Keratinocyte (primary cell): ENCODE results near the gene MN1. TPM values are rescaled to one million over a fixed set of nuclear protein-coding genes. Genes with fewer than 3 reads are reported as not detected.

Experiments used
- DNase-seq: peaks from one replicate; pipeline ENCODE4 v3.0.0-alpha.2; 2011; ENCODE audit warnings: low read depth, missing footprints, low spot score
- FAIRE-seq: peaks from 2 replicates; lab custom pipeline; 2011; peaks lifted over from hg19 to GRCh38; lab: Jason Lieb, UNC
- H2AFZ ChIP-seq: 2 replicates; pipeline ENCODE4 v1.6.0; 2012; ENCODE audit warnings: low read length, control low read depth, inconsistent platforms; ENCODE audit not compliant: control insufficient read depth
- H3K27ac ChIP-seq: 2 replicates; pipeline ENCODE4 v1.5.1; 2011; ENCODE audit warnings: low read length; ENCODE audit not compliant: control insufficient read depth, insufficient read depth
- H3K27me3 ChIP-seq: 3 replicates; pipeline ENCODE4 v1.6.0; 2011; ENCODE audit warnings: low read length; ENCODE audit not compliant: control insufficient read depth, insufficient read depth; ENCODE audit errors: extremely low read depth
- H3K36me3 ChIP-seq, 2 experiments: 2 replicates in 1 of 2; 3 replicates in 1 of 2; pipeline ENCODE4 v1.5.1; 2011; ENCODE audit warnings: low read length in 2 of 2, mild to moderate bottlenecking in 1 of 2; ENCODE audit not compliant: control insufficient read depth in 2 of 2, insufficient read depth in 2 of 2; ENCODE audit errors: extremely low read depth in 1 of 2
- H3K4me1 ChIP-seq: 3 replicates; pipeline ENCODE4 v1.5.1; 2011; ENCODE audit warnings: low read length; ENCODE audit not compliant: control insufficient read depth, insufficient read depth; ENCODE audit errors: extremely low read depth
- H3K4me2 ChIP-seq: 3 replicates; pipeline ENCODE4 v1.6.0; 2011; ENCODE audit warnings: low read depth, low read length; ENCODE audit not compliant: control insufficient read depth, insufficient read depth; ENCODE audit errors: extremely low read depth
- H3K4me3 ChIP-seq, 3 experiments: fragments of 200-600 bp in 1 of 3; sonication (generic) in 1 of 3; 2 replicates in 2 of 3; 3 replicates in 1 of 3; pipeline ENCODE4 v1.5.1; 2011 to 2016; ENCODE audit warnings: low read length in 3 of 3, mild to moderate bottlenecking in 3 of 3, control low read depth in 2 of 3, inconsistent platforms in 1 of 3, low read depth in 1 of 3, mixed read lengths in 1 of 3, mixed run types in 1 of 3, moderate library complexity in 1 of 3; ENCODE audit not compliant: control insufficient read depth in 2 of 3, insufficient read depth in 2 of 3; ENCODE audit errors: extremely low read depth in 1 of 3
- H3K79me2 ChIP-seq: 2 replicates; pipeline ENCODE4 v1.6.0; 2012; ENCODE audit warnings: low read length; ENCODE audit not compliant: control insufficient read depth, insufficient read depth
- H3K9ac ChIP-seq: 3 replicates; pipeline ENCODE4 v1.6.0; 2011; ENCODE audit warnings: low read length; ENCODE audit not compliant: control insufficient read depth, insufficient read depth; ENCODE audit errors: extremely low read depth
- H3K9me1 ChIP-seq: 3 replicates; pipeline ENCODE4 v1.6.0; 2011; ENCODE audit warnings: low read length; ENCODE audit not compliant: control insufficient read depth, insufficient read depth; ENCODE audit errors: extremely low read depth
- H3K9me3 ChIP-seq: 2 replicates; pipeline ENCODE4 v1.5.1; 2012; ENCODE audit warnings: low read depth, low read length; ENCODE audit not compliant: control insufficient read depth
- H4K20me1 ChIP-seq: 3 replicates; pipeline ENCODE4 v1.6.0; 2011; ENCODE audit warnings: low read length; ENCODE audit not compliant: control insufficient read depth, insufficient read depth; ENCODE audit errors: extremely low read depth
- EZH2 ChIP-seq: IDR thresholded peaks from one replicate; pipeline ENCODE4 v1.6.1; 2012; ENCODE audit warnings: inconsistent platforms, mild to moderate bottlenecking, low read length, moderate library complexity
- dilution Hi-C: fragments of 300-500 bp; cut with MboI; formaldehyde crosslinking; loops from one replicate; pipeline ENCODE4 v1.7.0; 2020; ENCODE audit warnings: low sequenced_read_pairs; ENCODE audit not compliant: extremely low pct_ligation_motif_present
- polyA plus RNA-seq, 5 experiments: library from polyadenylated mRNA; depleted of rRNA in 3 of 5; stranded (reverse) in 3 of 5; stranded (forward) in 1 of 5; unstranded in 1 of 5; fragments of >200 nt; gene quantifications; 1 replicate in 1 of 5; 2 replicates in 3 of 5; 3 replicates in 1 of 5; pipeline versions ENCODE4 v1.2.1 to v1.2.3, GENCODE V29; 2011 to 2012; ENCODE audit warnings: missing spikeins in 2 of 5, low read depth in 1 of 5, low replicate concordance in 1 of 5
- TF ChIP-seq, protein P1 (sequence below), 3 experiments: IDR thresholded peaks in 1 of 3; conservative IDR thresholded peaks in 1 of 3; optimal IDR thresholded peaks in 1 of 3; 2 replicates in 2 of 3; 3 replicates in 1 of 3; pipeline versions ENCODE3 to v1.5.1; 2011; ENCODE audit warnings: low read length in 3 of 3, mild to moderate bottlenecking in 3 of 3, moderate library complexity in 2 of 3, control low read depth in 1 of 3, inconsistent platforms in 1 of 3; ENCODE audit not compliant: insufficient read depth in 2 of 3; ENCODE audit errors: extremely low read depth in 1 of 3

MN1 gene
- polyA plus RNA-seq, 1 donor (not counting 4 experiments of a cell fraction or from before 2014, with no cell fraction given), result 2.2 TPM

DNA sequence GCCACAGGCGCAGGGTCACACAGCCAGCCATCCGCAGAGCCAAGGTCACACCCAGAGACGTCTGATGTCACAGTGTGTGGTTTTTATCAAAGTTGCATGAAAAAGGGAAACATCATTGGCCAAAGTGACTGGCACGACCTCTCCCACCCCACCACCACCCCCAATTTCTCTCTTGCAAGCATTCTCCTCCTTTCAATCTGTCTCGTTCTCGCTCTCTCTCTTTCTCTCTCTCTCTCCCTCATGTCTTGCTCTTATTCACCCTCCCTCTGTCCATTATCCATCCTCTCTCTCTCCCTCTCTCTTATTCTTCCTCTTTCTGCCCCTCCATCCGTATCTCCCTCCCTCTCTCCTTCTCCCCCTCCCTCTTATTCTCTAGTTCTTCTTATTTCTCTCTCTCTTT is 40.6 kb downstream of the MN1 start:
- H3K27ac ChIP-seq, result no peak overlapping the region
- TF ChIP-seq, protein P1, sequence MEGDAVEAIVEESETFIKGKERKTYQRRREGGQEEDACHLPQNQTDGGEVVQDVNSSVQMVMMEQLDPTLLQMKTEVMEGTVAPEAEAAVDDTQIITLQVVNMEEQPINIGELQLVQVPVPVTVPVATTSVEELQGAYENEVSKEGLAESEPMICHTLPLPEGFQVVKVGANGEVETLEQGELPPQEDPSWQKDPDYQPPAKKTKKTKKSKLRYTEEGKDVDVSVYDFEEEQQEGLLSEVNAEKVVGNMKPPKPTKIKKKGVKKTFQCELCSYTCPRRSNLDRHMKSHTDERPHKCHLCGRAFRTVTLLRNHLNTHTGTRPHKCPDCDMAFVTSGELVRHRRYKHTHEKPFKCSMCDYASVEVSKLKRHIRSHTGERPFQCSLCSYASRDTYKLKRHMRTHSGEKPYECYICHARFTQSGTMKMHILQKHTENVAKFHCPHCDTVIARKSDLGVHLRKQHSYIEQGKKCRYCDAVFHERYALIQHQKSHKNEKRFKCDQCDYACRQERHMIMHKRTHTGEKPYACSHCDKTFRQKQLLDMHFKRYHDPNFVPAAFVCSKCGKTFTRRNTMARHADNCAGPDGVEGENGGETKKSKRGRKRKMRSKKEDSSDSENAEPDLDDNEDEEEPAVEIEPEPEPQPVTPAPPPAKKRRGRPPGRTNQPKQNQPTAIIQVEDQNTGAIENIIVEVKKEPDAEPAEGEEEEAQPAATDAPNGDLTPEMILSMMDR (optimal IDR thresholded peaks at IDR 0.05 in 1 of 3, IDR thresholded peaks at IDR 0.05 in 1 of 3, conservative IDR thresholded peaks at IDR 0.05 in 1 of 3; ENCODE audit: extremely low read depth in 1 of 3, insufficient read depth in 2 of 3, low read length in 3 of 3), result no peak
- no peak for TF ChIP-seq EZH2
- H3K4me2 ChIP-seq, result no peak overlapping the region
- no peaks in the 10 kb centered on the region for H3K9me3 ChIP-seq
- peaks cover 0 to 1% of the 10 kb centered on the region in 2 experiments for H3K36me3 ChIP-seq
- H3K27me3 ChIP-seq, result no peaks in the 10 kb centered on the region
- DNase-seq (no peak), FAIRE-seq (no peak)
- no peaks in the 10 kb centered on the region for H3K9me1 ChIP-seq
- no peaks in the 10 kb centered on the region for H3K4me1 ChIP-seq
- peaks cover 3% of the 10 kb centered on the region for H4K20me1 ChIP-seq
- H3K9ac ChIP-seq, result no peak overlapping the region
- no peak overlapping the region for H2AFZ ChIP-seq
- H3K4me3 ChIP-seq, result no peak overlapping the region
- no peaks in the 10 kb centered on the region for H3K79me2 ChIP-seq
- dilution Hi-C loops, result no loop called here

DNA sequence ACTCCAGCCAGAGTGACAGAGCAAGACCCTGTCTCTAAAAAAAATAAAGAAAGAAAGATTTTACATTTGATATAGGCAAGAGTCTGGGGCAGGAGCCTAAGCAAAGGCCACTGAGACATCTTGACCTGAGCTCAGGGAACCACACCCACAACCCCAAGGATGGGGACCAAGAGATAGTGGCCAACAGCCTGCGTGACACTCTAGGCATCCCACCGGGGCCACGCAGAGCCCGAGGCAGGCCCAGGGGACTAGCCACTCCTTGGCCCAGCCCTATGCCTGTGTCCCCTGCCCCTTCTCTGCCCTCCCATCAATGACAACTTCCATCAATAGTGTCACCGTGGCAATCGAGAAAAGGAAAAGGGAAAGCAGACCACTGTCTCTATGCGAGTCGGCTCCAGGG is 41.1 kb downstream of the MN1 start:
- no peak overlapping the region for H2AFZ ChIP-seq
- no peaks in the 10 kb centered on the region for H3K4me1 ChIP-seq
- H3K27me3 ChIP-seq, result no peaks in the 10 kb centered on the region
- no peaks in the 10 kb centered on the region for H3K79me2 ChIP-seq
- TF ChIP-seq, protein P1 (optimal IDR thresholded peaks at IDR 0.05 in 1 of 3, IDR thresholded peaks at IDR 0.05 in 1 of 3, conservative IDR thresholded peaks at IDR 0.05 in 1 of 3; ENCODE audit: extremely low read depth in 1 of 3, insufficient read depth in 2 of 3, low read length in 3 of 3), result no peak
- no peak for TF ChIP-seq EZH2
- H3K27ac ChIP-seq, result no peak overlapping the region
- dilution Hi-C loops, result no loop called here
- peaks cover 0 to 1% of the 10 kb centered on the region in 2 experiments for H3K36me3 ChIP-seq
- no peak overlapping the region for H3K9ac ChIP-seq
- FAIRE-seq (no peak), DNase-seq (no peak)
- no peak overlapping the region for H3K4me3 ChIP-seq
- no peaks in the 10 kb centered on the region for H3K9me3 ChIP-seq
- no peak overlapping the region for H3K4me2 ChIP-seq
- peaks cover 3% of the 10 kb centered on the region for H4K20me1 ChIP-seq
- H3K9me1 ChIP-seq, result no peaks in the 10 kb centered on the region
